Stimulated activated CD4-positive, alpha-beta T cell treated with anti-CD3 and anti-CD28 coated beads, Interleukin-2, amount 100 ng/mL, for 48 hours (primary cell): ENCODE results near the gene AHRR.
A peak's percentile ranks its signal among the peaks of the same experiment; 100 is the strongest.

Experiments
- DNase-seq, 2 donors: peaks; one replicate each; pipeline ENCODE4 v3.0.0-alpha.2; 2020

AHRR gene

GRCh38 chr5:431001-431710, 109.6 kb downstream of the AHRR start:
- peak; percentile 33 to 34 for DNase-seq

GRCh38 chr5:431711-432050, 110.2 kb downstream of the AHRR start:
- DNase-seq: no peak

- no peak for DNase-seq
Observed at GRCh38 chr5:432201-432927, 110.8 kb downstream of the AHRR start.

- DNase-seq: no peak
Observed at GRCh38 chr5:432928-433791, 111.6 kb downstream of the AHRR start.

- no peak for DNase-seq
Observed at GRCh38 chr5:433836-434235, 112.3 kb downstream of the AHRR start.

GRCh38 chr5:434443-435146, 113.1 kb downstream of the AHRR start:
- DNase-seq: no peak

GRCh38 chr5:435156-435790, 113.8 kb downstream of the AHRR start:
- DNase-seq: no peak

- DNase-seq: no peak
Observed at GRCh38 chr5:435961-436640, 114.6 kb downstream of the AHRR start.

GRCh38 chr5:436641-436975, 115.1 kb downstream of the AHRR start:
- no peak for DNase-seq

- no peak for DNase-seq
Observed at GRCh38 chr5:437281-437771, 115.8 kb downstream of the AHRR start.

- no peak for DNase-seq
Observed at GRCh38 chr5:438481-438981, 117.0 kb downstream of the AHRR start.

- DNase-seq: no peak
Observed at GRCh38 chr5:439181-439580, 117.7 kb downstream of the AHRR start.

GRCh38 chr5:439636-440035, 118.1 kb downstream of the AHRR start:
- no peak for DNase-seq

GRCh38 chr5:440401-441201, 119.1 kb downstream of the AHRR start:
- no peak for DNase-seq

GRCh38 chr5:441996-442334, 120.5 kb downstream of the AHRR start:
- no peak for DNase-seq

- peak; percentile 70 to 71 for DNase-seq
Observed at GRCh38 chr5:442335-443238, 121.1 kb downstream of the AHRR start, which contains the start of gene EXOC3. Gene EXOC3, plus strand, starts transcription at chr5:443176. Its CDS starts 3,030 bp downstream, at chr5:446206.

GRCh38 chr5:443239-444151, 122.0 kb downstream of the AHRR start:
- DNase-seq: peak in 1 of 2 donors; percentile 21

GRCh38 chr5:444226-444625, 122.7 kb downstream of the AHRR start:
- no peak for DNase-seq

- no peak for DNase-seq
Observed at GRCh38 chr5:445591-445990, 124.1 kb downstream of the AHRR start.
